AG04449 (cell line): ENCODE data around the gene LOXL1.

Experiments used
- CTCF ChIA-PET: fragments of 350-600 bp; formaldehyde crosslinking; extraction: SDS; loops from one replicate; lab custom pipeline; 2021; ENCODE audit warnings: antibody characterized with exemption; lab: Yijun Ruan, JAX
- POLR2A ChIA-PET: fragments of 400-600, 350-600 bp; formaldehyde crosslinking; extraction: SDS; loops from one replicate; lab custom pipeline; 2020; ENCODE audit warnings: antibody characterized with exemption, inconsistent platforms; lab: Yijun Ruan, JAX
- DNase-seq: peaks from one replicate; pipeline ENCODE4 v3.0.0-alpha.2; 2010; ENCODE audit warnings: low read depth, low spot score
- H3K4me3 ChIP-seq: 2 replicates; pipeline ENCODE4 v1.5.1; 2011; ENCODE audit warnings: low read depth, mild to moderate bottlenecking, control low read depth, low read length
- TF ChIP-seq, protein P1 (sequence below): IDR thresholded peaks from one replicate; pipeline ENCODE4 v1.5.1; 2011; ENCODE audit warnings: mild to moderate bottlenecking, moderate library complexity, low read length, control low read depth, inconsistent platforms; ENCODE audit not compliant: insufficient read depth; ENCODE audit errors: missing control alignments

Gene LOXL1

DNA sequence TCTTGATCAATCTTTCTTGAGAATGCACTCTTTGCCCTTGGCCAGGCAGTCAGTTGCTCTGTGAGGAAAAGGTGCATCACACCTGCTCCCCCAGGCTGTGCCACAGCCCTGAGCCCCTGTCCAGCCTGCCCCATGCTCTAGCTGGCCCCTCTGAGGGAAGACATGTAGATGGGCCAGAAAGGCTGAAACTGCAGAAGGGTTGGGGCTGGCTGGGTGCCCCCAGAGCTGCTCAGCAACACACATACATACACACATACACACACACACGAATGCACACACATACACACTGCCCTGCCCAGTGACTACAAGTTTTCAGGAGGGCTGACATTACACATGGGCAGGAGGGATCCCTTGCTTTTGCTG, 36.5 kb upstream of the LOXL1 start:
- ChIA-PET CTCF (interaction anchor here (1.7 to 24.7 kb wide), 3 partner anchors 15 to 75 kb away, joined by 5 to 533 read pairs (median 31); partner anchors contain the start of genes LOXL1 and TBC1D21), POLR2A (no interaction called here)
- DNase-seq: no peak
- H3K4me3 ChIP-seq: no peak overlapping the region
- TF ChIP-seq, protein P1, sequence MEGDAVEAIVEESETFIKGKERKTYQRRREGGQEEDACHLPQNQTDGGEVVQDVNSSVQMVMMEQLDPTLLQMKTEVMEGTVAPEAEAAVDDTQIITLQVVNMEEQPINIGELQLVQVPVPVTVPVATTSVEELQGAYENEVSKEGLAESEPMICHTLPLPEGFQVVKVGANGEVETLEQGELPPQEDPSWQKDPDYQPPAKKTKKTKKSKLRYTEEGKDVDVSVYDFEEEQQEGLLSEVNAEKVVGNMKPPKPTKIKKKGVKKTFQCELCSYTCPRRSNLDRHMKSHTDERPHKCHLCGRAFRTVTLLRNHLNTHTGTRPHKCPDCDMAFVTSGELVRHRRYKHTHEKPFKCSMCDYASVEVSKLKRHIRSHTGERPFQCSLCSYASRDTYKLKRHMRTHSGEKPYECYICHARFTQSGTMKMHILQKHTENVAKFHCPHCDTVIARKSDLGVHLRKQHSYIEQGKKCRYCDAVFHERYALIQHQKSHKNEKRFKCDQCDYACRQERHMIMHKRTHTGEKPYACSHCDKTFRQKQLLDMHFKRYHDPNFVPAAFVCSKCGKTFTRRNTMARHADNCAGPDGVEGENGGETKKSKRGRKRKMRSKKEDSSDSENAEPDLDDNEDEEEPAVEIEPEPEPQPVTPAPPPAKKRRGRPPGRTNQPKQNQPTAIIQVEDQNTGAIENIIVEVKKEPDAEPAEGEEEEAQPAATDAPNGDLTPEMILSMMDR: no peak

GRCh38 chr15:73891328-73892315, 34.6 kb upstream of the LOXL1 start:
- POLR2A ChIA-PET: no interaction called here
- DNase-seq: no peak
- TF ChIP-seq, protein P1: no peak
- CTCF ChIA-PET: interaction anchor here (4.3 to 24.7 kb wide), 3 partner anchors 17 to 25 kb away, joined by 31 to 533 read pairs (median 68); partner anchors contain the start of genes LOXL1 and TBC1D21
- H3K4me3 ChIP-seq: no peak overlapping the region

DNA sequence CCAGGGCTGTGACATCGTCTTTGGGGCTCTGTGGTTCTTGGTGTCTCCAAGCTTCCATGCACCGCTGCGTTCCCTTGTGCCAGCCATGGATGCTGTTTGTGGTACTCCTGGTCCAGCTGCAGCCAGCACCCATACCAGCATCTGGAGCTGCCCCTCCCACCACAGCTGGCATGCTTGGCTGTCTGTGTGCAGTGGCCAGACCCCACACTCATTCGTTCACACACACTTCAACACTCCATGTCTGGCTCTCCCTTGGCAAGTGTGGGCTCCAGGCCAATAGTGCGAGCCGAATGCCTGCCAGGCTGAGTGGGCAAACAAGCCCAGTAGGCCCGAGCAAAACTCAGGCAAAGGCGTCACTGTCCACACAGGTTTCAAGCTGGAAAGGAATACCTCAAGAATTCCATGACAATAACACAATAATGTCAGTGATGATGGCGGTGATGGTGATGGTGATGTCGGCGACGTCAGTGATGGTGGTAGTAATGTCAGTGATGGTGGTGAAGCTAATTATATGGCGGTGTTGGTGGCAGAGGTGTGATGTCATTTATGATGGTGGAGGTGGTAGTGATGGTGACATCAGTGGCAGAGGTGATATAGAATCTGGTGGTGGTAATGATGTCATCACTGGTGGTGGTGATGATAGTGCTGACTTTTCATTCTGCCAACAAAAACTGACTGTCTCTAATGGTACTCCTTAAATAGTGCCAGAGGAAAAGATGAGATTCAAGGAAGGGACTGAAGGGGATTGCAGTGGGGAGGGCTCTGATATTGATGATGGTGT, 33.6 kb upstream of the LOXL1 start:
- ChIA-PET POLR2A (no interaction called here), CTCF (interaction anchor here (1.3 to 24.7 kb wide), 3 partner anchors 19 to 77 kb away, joined by 4 to 533 read pairs (median 68); partner anchors contain the start of genes LOXL1 and TBC1D21)
- H3K4me3 ChIP-seq: no peak overlapping the region
- TF ChIP-seq, protein P1: no peak
- DNase-seq: no peak

GRCh38 chr15:73894133-73894814, 32.0 kb upstream of the LOXL1 start:
- ChIA-PET CTCF (interaction anchor here (1.1 to 24.7 kb wide), 7 partner anchors 10 to 76 kb away, joined by 3 to 533 read pairs (median 4); partner anchors contain the start of genes LOXL1 and TBC1D21), POLR2A (no interaction called here)
- no peak for DNase-seq
- TF ChIP-seq, protein P1: no peak
- no peak overlapping the region for H3K4me3 ChIP-seq

GRCh38 chr15:73897441-73898261, 28.6 kb upstream of the LOXL1 start:
- peak; percentile 40 for DNase-seq
- no peak overlapping the region for H3K4me3 ChIP-seq
- CTCF ChIA-PET: interaction anchor here (0.6 to 24.7 kb wide), 25 partner anchors 10 to 425 kb away, joined by 3 to 533 read pairs (median 4); partner anchors contain the start of genes LOXL1, PML and TBC1D21
- TF ChIP-seq, protein P1: peak; percentile 100
- POLR2A ChIA-PET: interaction anchor here (0.6 to 0.9 kb wide), 3 partner anchors 9 to 575 kb away, joined by 3 to 4 read pairs (median 3); no protein-coding TSS in a partner anchor
